Astrocyte (in vitro differentiated cells and primary cell): Measurements from ENCODE around the gene ANKRD53. TPM values are rescaled to one million over a fixed set of nuclear protein-coding genes. Genes with fewer than 3 reads are reported as not detected.

ENCODE experiments used
- DNase-seq: peaks from one replicate; pipeline ENCODE4 v3.0.0-alpha.2; 2010; ENCODE audit warnings: low read depth
- FAIRE-seq: peaks from 2 replicates; lab custom pipeline; 2011; peaks lifted over from hg19 to GRCh38; lab: Jason Lieb, UNC
- H2AFZ ChIP-seq: 2 replicates; pipeline ENCODE4 v1.6.0; 2012; ENCODE audit warnings: low read depth, low read length, inconsistent platforms
- H3K27ac ChIP-seq: 2 replicates; pipeline ENCODE4 v1.5.1; 2011; ENCODE audit warnings: low read depth, low read length, inconsistent platforms
- H3K27me3 ChIP-seq: 2 replicates; pipeline ENCODE4 v1.6.0; 2011; ENCODE audit warnings: low read length, inconsistent platforms; ENCODE audit not compliant: insufficient read depth
- H3K36me3 ChIP-seq: 2 replicates; pipeline ENCODE4 v1.5.1; 2011; ENCODE audit warnings: low read length, inconsistent platforms; ENCODE audit not compliant: insufficient read depth
- H3K4me1 ChIP-seq: 2 replicates; pipeline ENCODE4 v1.5.1; 2011; ENCODE audit warnings: low read length, inconsistent platforms; ENCODE audit not compliant: insufficient read depth
- H3K4me2 ChIP-seq: 2 replicates; pipeline ENCODE4 v1.6.0; 2012; ENCODE audit warnings: low read length, inconsistent platforms
- H3K4me3 ChIP-seq: 2 replicates; pipeline ENCODE4 v1.5.1; 2011; ENCODE audit warnings: low read depth, mild to moderate bottlenecking, low read length, inconsistent platforms; ENCODE audit not compliant: insufficient read depth
- H3K79me2 ChIP-seq: 2 replicates; pipeline ENCODE4 v1.6.0; 2012; ENCODE audit warnings: mild to moderate bottlenecking, low read length, inconsistent platforms; ENCODE audit not compliant: insufficient read depth
- H3K9ac ChIP-seq: 2 replicates; pipeline ENCODE4 v1.6.0; 2012; ENCODE audit warnings: mild to moderate bottlenecking, low read length, inconsistent platforms
- H3K9me3 ChIP-seq: 2 replicates; pipeline ENCODE4 v1.5.1; 2012; ENCODE audit warnings: low read depth, mild to moderate bottlenecking, low read length, inconsistent platforms; ENCODE audit not compliant: insufficient read depth
- H4K20me1 ChIP-seq: 2 replicates; pipeline ENCODE4 v1.6.0; 2012; ENCODE audit warnings: low read length, inconsistent platforms; ENCODE audit not compliant: insufficient read depth
- H3K27ac Mint-ChIP-seq: one replicate; pipeline ENCODE4 v1.8.0; 2021; ENCODE audit warnings: mild to moderate bottlenecking, mixed read lengths; ENCODE audit not compliant: unreplicated experiment
- H3K27me3 Mint-ChIP-seq: one replicate; pipeline ENCODE4 v1.8.0; 2021; ENCODE audit warnings: low read depth, mixed read lengths; ENCODE audit not compliant: unreplicated experiment
- H3K36me3 Mint-ChIP-seq: one replicate; pipeline ENCODE4 v1.8.0; 2021; ENCODE audit warnings: low read depth, mixed read lengths; ENCODE audit not compliant: unreplicated experiment
- H3K4me1 Mint-ChIP-seq: one replicate; pipeline ENCODE4 v1.8.0; 2021; ENCODE audit warnings: low read depth, mixed read lengths; ENCODE audit not compliant: unreplicated experiment
- H3K4me3 Mint-ChIP-seq: one replicate; pipeline ENCODE4 v1.8.0; 2021; ENCODE audit warnings: mild to moderate bottlenecking, moderate library complexity, mixed read lengths; ENCODE audit not compliant: unreplicated experiment
- H3K9me3 Mint-ChIP-seq: one replicate; pipeline ENCODE4 v1.8.0; 2021; ENCODE audit warnings: mild to moderate bottlenecking, mixed read lengths; ENCODE audit not compliant: unreplicated experiment
- EZH2 ChIP-seq: IDR thresholded peaks from 2 replicates; pipeline ENCODE4 v1.6.1; 2012; ENCODE audit warnings: mild to moderate bottlenecking, low read length, inconsistent platforms; ENCODE audit not compliant: insufficient read depth
- total RNA-seq: library from RNA; stranded (reverse); gene quantifications from 2 replicates; pipeline ENCODE4 v1.2.1, GENCODE V29; 2021
- TF ChIP-seq, protein P1 (sequence below): IDR thresholded peaks from 2 replicates; pipeline ENCODE4 v1.5.1; 2011; ENCODE audit warnings: low read depth, mild to moderate bottlenecking, inconsistent platforms, low read length, moderate library complexity; ENCODE audit not compliant: insufficient read depth

Gene ANKRD53
- total RNA-seq, 1 donor from 2014 or later: 1.1 TPM

DNA sequence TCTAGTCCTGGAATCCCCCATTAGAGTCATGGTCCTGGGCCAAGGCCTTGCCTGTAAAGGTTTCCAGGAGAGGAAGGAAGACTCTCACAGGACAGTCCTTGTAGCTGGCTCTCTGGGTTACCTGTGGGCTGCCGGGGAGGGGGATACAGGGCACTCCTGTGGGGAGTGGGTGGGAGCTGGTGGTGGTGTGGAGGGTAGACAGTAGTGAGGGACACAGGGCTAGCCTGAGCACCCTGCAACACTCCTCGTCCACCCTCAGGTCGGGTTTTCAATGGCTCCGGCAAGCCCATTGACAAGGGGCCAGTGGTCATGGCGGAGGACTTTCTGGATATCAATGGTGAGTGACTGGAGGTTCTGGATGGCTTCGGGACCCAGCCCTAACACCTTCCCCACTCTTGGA lies 19.7 kb upstream of the ANKRD53 start:
- H3K36me3 ChIP-seq: no peaks in the 10 kb centered on the region
- H3K27ac ChIP-seq: no peak overlapping the region
- H3K4me2 ChIP-seq: no peak overlapping the region
- peaks cover 28% of the 10 kb centered on the region for H3K27me3 ChIP-seq
- H3K4me1 Mint-ChIP-seq: no peaks in the 10 kb centered on the region
- H3K27me3 Mint-ChIP-seq: peaks cover 58% of the 10 kb centered on the region
- H3K4me3 ChIP-seq: no peak overlapping the region
- no peak for TF ChIP-seq EZH2
- TF ChIP-seq, protein P1, sequence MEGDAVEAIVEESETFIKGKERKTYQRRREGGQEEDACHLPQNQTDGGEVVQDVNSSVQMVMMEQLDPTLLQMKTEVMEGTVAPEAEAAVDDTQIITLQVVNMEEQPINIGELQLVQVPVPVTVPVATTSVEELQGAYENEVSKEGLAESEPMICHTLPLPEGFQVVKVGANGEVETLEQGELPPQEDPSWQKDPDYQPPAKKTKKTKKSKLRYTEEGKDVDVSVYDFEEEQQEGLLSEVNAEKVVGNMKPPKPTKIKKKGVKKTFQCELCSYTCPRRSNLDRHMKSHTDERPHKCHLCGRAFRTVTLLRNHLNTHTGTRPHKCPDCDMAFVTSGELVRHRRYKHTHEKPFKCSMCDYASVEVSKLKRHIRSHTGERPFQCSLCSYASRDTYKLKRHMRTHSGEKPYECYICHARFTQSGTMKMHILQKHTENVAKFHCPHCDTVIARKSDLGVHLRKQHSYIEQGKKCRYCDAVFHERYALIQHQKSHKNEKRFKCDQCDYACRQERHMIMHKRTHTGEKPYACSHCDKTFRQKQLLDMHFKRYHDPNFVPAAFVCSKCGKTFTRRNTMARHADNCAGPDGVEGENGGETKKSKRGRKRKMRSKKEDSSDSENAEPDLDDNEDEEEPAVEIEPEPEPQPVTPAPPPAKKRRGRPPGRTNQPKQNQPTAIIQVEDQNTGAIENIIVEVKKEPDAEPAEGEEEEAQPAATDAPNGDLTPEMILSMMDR: no peak
- peaks cover 1% of the 10 kb centered on the region for H3K36me3 Mint-ChIP-seq
- no peaks in the 10 kb centered on the region for H4K20me1 ChIP-seq
- H3K27ac Mint-ChIP-seq: no peak overlapping the region
- no peak overlapping the region for H2AFZ ChIP-seq
- FAIRE-seq (no peak), DNase-seq (no peak)
- no peaks in the 10 kb centered on the region for H3K79me2 ChIP-seq
- H3K4me3 Mint-ChIP-seq: no peak overlapping the region
- no peaks in the 10 kb centered on the region for H3K9me3 ChIP-seq
- H3K9me3 Mint-ChIP-seq: peaks cover 2% of the 10 kb centered on the region
- H3K4me1 ChIP-seq: no peaks in the 10 kb centered on the region
- no peak overlapping the region for H3K9ac ChIP-seq

DNA sequence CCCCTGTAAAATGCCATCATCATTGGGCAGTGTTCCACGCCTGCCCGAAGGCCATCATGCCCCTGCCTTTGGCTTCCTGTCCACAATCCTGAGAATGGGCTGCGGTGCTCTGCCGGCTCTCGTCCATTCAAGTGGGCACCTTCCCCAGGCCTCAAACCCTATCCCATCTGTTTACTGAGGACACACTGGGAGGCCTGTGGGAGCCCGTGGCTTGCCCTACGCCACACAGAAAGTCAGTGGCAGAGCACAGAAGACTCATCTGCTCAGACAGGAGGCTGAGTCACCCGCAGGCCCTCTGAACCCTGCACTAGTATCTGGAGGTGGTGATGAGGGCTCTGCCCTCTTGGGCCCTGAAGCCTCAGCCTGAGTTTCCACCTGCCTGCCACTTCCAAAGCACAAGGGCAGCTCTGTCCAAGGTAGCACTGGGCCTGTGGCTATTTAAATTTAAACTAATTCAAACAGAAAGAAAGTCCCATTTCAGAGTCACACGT lies 19.1 kb upstream of the ANKRD53 start:
- Mint-ChIP-seq H3K4me3 (no peak overlapping the region), H3K27ac (no peak overlapping the region), H3K9me3 (peaks cover 2% of the 10 kb centered on the region), H3K27me3 (peaks cover 62% of the 10 kb centered on the region), H3K36me3 (peaks cover 1% of the 10 kb centered on the region), H3K4me1 (no peaks in the 10 kb centered on the region)
- Histone ChIP-seq H3K4me1 (no peaks in the 10 kb centered on the region), H3K36me3 (no peaks in the 10 kb centered on the region), H3K4me2 (no peak overlapping the region), H2AFZ (no peak overlapping the region), H3K9me3 (no peaks in the 10 kb centered on the region), H3K79me2 (no peaks in the 10 kb centered on the region), H3K27ac (no peak overlapping the region), H3K27me3 (peaks cover 29% of the 10 kb centered on the region), H3K4me3 (no peak overlapping the region), H4K20me1 (no peaks in the 10 kb centered on the region), H3K9ac (no peak overlapping the region)
- DNase-seq (no peak), FAIRE-seq (no peak)
- no peak for TF ChIP-seq EZH2

DNA sequence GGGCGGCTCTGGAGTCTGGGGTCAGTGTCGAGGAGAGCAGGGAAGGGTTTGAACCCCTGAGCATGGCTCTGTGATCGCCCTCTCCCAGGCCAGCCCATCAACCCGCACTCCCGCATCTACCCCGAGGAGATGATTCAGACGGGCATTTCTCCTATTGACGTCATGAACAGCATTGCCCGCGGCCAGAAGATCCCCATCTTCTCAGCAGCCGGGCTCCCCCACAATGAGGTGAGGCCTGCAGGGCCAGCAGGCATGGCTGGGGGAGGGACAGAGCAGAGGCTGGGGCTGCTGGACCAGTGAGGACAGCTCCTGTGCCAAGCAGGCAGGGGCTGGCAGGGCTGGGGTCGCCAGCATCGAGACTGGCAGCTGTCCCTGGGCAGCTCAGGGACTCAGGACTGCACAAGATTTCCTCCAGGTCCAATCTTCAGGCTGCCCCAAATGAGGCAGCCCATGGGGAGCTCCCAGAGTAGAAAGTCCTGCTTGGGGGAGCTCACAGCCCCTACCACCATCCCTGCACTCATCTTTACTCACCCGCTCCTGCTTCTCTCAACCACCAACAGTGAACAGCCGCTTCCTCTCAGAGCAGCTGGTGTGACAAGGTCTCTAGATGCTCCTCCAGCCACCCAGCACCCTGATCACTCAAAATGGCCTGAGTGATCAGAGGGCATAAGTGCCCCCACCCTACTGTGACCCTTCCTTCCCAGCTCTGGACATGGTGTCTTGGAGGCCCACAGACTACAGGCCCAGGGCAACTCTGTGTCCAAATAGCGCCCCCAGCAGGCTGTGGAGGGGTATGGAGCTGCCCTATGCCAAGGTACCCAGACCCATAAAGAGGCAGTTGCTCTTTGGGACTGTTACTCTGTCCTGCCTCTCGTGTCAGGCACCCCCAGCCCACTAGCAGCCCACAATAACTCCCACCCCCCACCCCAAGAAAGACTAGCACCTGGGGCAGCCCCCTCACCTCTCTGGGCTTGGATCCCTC lies 18.3 kb upstream of the ANKRD53 start:
- no peak for FAIRE-seq
- no peak for DNase-seq
- Mint-ChIP-seq H3K4me3 (no peak overlapping the region), H3K27me3 (peaks cover 60% of the 10 kb centered on the region), H3K9me3 (peaks cover 2% of the 10 kb centered on the region), H3K36me3 (peaks cover 1% of the 10 kb centered on the region), H3K27ac (no peak overlapping the region), H3K4me1 (peaks cover under 1% of the 10 kb centered on the region)
- H3K4me3 ChIP-seq: no peak overlapping the region
- no peak overlapping the region for H2AFZ ChIP-seq
- H3K27me3 ChIP-seq: peaks cover 26% of the 10 kb centered on the region
- no peaks in the 10 kb centered on the region for H3K79me2 ChIP-seq
- H3K9ac ChIP-seq: no peak overlapping the region
- H3K4me2 ChIP-seq: no peak overlapping the region
- H3K9me3 ChIP-seq: no peaks in the 10 kb centered on the region
- H4K20me1 ChIP-seq: no peaks in the 10 kb centered on the region
- no peak for TF ChIP-seq EZH2
- TF ChIP-seq, protein P1: no peak
- no peaks in the 10 kb centered on the region for H3K36me3 ChIP-seq
- H3K27ac ChIP-seq: no peak overlapping the region
- peaks cover 3% of the 10 kb centered on the region for H3K4me1 ChIP-seq
